Pulmonary artery endothelial cell (primary cell): ENCODE measurements around the gene ORM2. TPM values are rescaled to one million over a fixed set of nuclear protein-coding genes. Genes with fewer than 3 reads are reported as not detected.
"Not testable (repeated sequence)": the region's sequence is repeated elsewhere in the genome, so short reads cannot be mapped to it uniquely, and the experiment has no call there.

Experiments
- DNase-seq: peaks from one replicate; pipeline ENCODE4 v3.0.0-alpha.2; 2011; ENCODE audit warnings: low read depth, low spot score
- total RNA-seq: library from RNA; depleted of rRNA; stranded (reverse); fragments of >200 nt; gene quantifications from 2 replicates; pipeline ENCODE4 v1.2.3, GENCODE V29; 2014

Gene ORM2
- total RNA-seq, 1 donor from 2014 or later, result not detected

GRCh38 chr9:114331229-114332195 lies 1.8 kb downstream of the ORM2 start:
- DNase-seq, result not testable (repeated sequence)

GRCh38 chr9:114332474-114333040 lies 2.9 kb downstream of the ORM2 start:
- DNase-seq, result not testable (repeated sequence)

- DNase-seq, result not testable (repeated sequence)
Measured at GRCh38 chr9:114333718-114334117, 4.0 kb downstream of the ORM2 start.

DNA sequence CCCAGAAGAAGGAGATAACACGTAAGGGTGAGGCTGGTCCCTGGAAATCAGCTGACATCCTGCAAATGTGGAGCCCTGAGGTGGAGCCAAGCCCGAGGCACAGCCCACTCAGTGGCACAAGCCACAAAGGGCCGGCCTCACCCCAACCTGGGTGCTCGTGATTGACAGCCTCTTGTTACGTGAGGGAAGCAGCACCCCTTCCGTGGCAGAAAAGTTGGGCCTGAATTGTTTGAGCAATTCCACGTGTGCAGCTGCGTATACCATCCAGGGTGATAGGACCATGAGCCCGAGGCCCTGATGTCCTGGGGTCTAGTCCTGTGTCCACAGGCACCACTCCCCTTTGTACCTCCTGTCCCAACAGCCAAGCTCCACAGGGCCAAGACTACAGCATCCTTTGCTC lies 4.8 kb downstream of the ORM2 start:
- DNase-seq, result no peak

GRCh38 chr9:114335745-114336144 lies 6.1 kb downstream of the ORM2 start:
- DNase-seq, result no peak

DNA sequence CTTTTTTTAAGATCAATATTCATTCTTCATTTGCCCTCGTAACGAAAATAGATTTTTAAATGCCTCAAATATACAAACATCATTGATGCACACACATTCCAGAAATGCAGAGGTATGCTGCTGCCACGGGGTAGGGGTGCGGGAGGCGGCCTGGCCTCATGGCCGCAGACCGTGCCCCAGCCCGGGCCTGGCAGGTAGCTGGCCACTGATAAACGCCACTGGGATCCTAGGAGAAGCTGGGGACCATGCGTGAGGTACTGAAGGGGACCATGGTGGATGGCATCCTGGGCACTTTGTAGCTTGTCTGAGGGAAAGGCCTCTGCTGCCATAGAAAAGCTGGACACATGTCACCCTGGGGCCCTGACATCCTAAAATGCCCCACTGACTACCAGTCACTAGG lies 6.5 kb downstream of the ORM2 start:
- DNase-seq, result no peak

DNA sequence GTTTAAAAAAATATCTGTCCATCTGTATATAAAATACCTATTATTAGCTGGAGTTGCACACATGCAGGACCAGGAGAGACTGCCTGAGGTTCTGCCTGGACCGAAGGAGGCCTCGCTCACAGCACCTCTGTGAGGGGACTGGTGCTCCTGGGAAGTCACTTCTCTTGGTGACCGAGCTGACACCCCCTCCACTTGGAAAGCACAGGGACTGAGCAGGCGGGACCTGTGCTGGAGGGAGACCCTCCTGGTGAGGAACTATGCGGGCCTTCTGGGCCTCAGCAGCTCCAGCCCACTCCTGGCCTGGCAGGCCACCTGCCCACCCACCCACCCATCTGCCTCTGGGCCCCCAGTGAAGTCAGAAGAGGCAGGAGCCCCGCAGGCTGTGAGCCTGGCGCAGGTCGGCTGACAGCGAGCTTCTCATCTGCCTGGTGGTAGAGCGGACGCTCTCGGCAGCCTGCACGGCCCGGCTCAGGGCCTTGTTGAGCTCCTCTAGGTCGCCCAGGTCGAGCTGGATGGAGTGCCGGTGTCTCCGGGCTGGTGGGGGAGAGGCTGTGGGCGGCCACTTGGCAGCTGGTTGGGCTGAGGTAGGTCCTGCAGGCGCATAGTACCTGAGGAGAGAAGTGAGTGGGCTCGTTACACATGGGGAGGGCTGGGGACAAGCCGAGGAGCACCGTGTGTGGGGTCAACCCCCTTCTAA lies 7.2 kb downstream of the ORM2 start:
- DNase-seq, result no peak

GRCh38 chr9:114338187-114338586 lies 8.5 kb downstream of the ORM2 start:
- no peak for DNase-seq

GRCh38 chr9:114339130-114339908 lies 9.7 kb downstream of the ORM2 start:
- no peak for DNase-seq

GRCh38 chr9:114341152-114341830 lies 11.6 kb downstream of the ORM2 start:
- DNase-seq, result no peak

GRCh38 chr9:114341991-114342390 lies 12.3 kb downstream of the ORM2 start:
- no peak for DNase-seq

DNA sequence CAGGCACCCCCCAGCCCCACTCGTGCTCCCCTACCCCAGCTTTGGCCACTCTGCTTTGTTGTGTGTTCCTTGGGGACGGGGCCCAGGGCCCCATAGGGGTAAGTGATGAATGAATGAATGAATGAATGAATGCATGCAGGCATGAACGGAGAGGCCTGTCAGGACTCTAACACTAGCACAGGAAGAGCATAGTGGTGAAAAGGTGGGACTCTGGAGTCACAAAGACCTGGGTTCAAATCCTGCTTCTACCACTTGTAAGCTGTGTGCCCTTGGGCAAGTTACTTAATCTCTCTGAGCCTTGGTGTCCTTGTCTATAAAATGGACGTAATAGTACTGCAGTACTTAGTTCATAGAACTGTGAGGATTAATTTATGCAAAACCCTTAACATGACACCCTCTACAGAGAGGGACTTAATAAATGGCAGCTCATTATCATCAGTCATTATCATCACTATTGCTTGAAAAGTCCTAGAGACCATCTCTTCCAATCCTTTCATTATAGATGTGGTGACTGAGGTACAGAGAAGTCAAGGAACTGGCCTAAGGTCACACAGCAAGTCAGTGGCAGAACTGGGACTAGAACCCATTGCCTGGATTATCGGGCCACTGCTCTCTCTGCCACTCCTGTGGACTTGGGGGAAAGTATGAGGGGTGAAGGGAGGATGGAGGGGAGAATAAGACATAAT lies 13.2 kb downstream of the ORM2 start:
- DNase-seq, result no peak

GRCh38 chr9:114343471-114344187 lies 14.0 kb downstream of the ORM2 start:
- no peak for DNase-seq

- no peak for DNase-seq
Measured at GRCh38 chr9:114344188-114344566, 14.5 kb downstream of the ORM2 start.

DNA sequence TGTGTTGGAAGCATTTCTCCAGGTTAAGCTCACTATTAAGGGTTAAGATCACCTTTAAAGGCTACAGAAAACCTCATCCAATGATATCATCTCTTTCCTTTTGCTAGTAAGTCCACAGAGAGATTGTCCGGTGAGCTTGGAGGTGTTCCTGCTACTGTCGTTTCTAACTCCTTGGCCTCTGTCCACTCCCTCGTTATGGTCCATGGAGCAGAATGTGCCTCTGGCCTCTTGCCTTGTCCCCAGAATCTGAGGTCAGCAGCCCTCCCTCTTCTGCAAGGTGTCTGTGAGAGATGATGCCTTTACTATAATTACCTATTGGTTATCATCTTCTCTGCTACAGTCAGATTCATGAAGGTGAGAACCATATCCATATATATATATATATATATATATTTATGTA lies 15.0 kb downstream of the ORM2 start:
- no peak for DNase-seq

- no peak for DNase-seq
Measured at GRCh38 chr9:114345493-114346065, 15.9 kb downstream of the ORM2 start.

GRCh38 chr9:114346146-114346545 lies 16.5 kb downstream of the ORM2 start:
- no peak for DNase-seq

GRCh38 chr9:114347675-114348074 lies 18.0 kb downstream of the ORM2 start:
- no peak for DNase-seq

GRCh38 chr9:114348261-114348905 lies 18.7 kb downstream of the ORM2 start:
- DNase-seq, result no peak
